ENCODE data around the gene SLX4. TPM values are rescaled to one million over a fixed set of nuclear protein-coding genes. Genes with fewer than 3 reads are reported as not detected.
A peak's percentile ranks its signal among the peaks of the same experiment; 100 is the strongest.
"Not testable (repeated sequence)": the region's sequence is repeated elsewhere in the genome, so short reads cannot be mapped to it uniquely, and the experiment has no call there.

SLX4 gene
- 1 to 10 TPM; 3.5 to 6.3 TPM for total RNA-seq

- intact Hi-C loops (cut with DNase I): no loop called here
- Histone ChIP-seq H3K9ac (ENCODE audit: low read depth in 2 of 2, low read length in 2 of 2) (peak within 1 kb of the TSS; percentile 85 to 92), H3K9me3 (no peaks in the 10 kb centered on the region), H3K4me3 (peak within 1 kb of the TSS; percentile 100), H3K27ac (peak within 1 kb of the TSS; percentile 80), H3K36me3 (no peaks in the 10 kb centered on the region), H3K27me3 (no peaks in the 10 kb centered on the region), H3K4me1 (no peaks in the 10 kb centered on the region)
- no peak for TF ChIP-seq CTCF (IDR thresholded peaks at IDR 0.05)
- peak; percentile 89 for DNase-seq
Observed at GRCh38 chr16:3611146-3611975, at the start of gene SLX4. SLX4 (minus strand) TSS chr16:3611606; CDS start chr16:3608964, 2,642 bp downstream.

GRCh38 chr16:3659251-3659650, 47.8 kb upstream of the SLX4 start:
- Histone ChIP-seq H3K4me3 (no peak overlapping the region), H3K27ac (no peak overlapping the region), H3K4me1 (no peaks in the 10 kb centered on the region), H3K36me3 (peaks cover 4% of the 10 kb centered on the region), H3K27me3 (no peaks in the 10 kb centered on the region), H3K9me3 (no peaks in the 10 kb centered on the region), H3K9ac (ENCODE audit: low read depth in 2 of 2, low read length in 2 of 2) (no peak overlapping the region)
- intact Hi-C loops (cut with DNase I): no loop called here
- TF ChIP-seq CTCF (IDR thresholded peaks at IDR 0.05): no peak
- no peak for DNase-seq

- H3K4me1 ChIP-seq: no peaks in the 10 kb centered on the region
- peaks cover 4% of the 10 kb centered on the region for H3K36me3 ChIP-seq
- no peak overlapping the region for H3K9ac ChIP-seq (ENCODE audit: low read depth in 2 of 2, low read length in 2 of 2)
- no peak overlapping the region for H3K27ac ChIP-seq
- H3K9me3 ChIP-seq: no peaks in the 10 kb centered on the region
- no peak overlapping the region for H3K4me3 ChIP-seq
- no peaks in the 10 kb centered on the region for H3K27me3 ChIP-seq
- intact Hi-C loops (cut with DNase I): no loop called here
- no peak for DNase-seq
- no peak for TF ChIP-seq CTCF (IDR thresholded peaks at IDR 0.05)
Observed at GRCh38 chr16:3656491-3657468, 45.4 kb upstream of the SLX4 start.

- DNase-seq: peak; percentile 46
- H3K9me3 ChIP-seq; intact Hi-C loops (cut with DNase I); H3K4me3 ChIP-seq; H3K27me3 ChIP-seq; H3K36me3 ChIP-seq; H3K27ac ChIP-seq; H3K9ac ChIP-seq (ENCODE audit: low read depth in 2 of 2, low read length in 2 of 2); H3K4me1 ChIP-seq: not testable (repeated sequence)
Observed at GRCh38 chr16:3656160-3656490, 44.7 kb upstream of the SLX4 start.

GRCh38 chr16:3655396-3656159, 44.2 kb upstream of the SLX4 start:
- no peaks in the 10 kb centered on the region for H3K9me3 ChIP-seq
- no peak for DNase-seq
- H3K4me3 ChIP-seq: no peak overlapping the region
- intact Hi-C loops (cut with DNase I): no loop called here
- H3K4me1 ChIP-seq: no peaks in the 10 kb centered on the region
- no peak overlapping the region for H3K27ac ChIP-seq
- no peaks in the 10 kb centered on the region for H3K27me3 ChIP-seq
- peaks cover 4% of the 10 kb centered on the region for H3K36me3 ChIP-seq
- TF ChIP-seq CTCF (IDR thresholded peaks at IDR 0.05): no peak
- peak overlapping the region in 1 of 2 donors; percentile 76 for H3K9ac ChIP-seq (ENCODE audit: low read depth in 2 of 2, low read length in 2 of 2)
